Stimulated activated CD8-positive, alpha-beta memory T cell treated with anti-CD3 and anti-CD28 coated beads, Interleukin-12 subunit alpha, Interleukin-12 subunit beta, amount 100 ng/mL, for 24 hours (primary cell): Measurements from ENCODE around the gene MPPED2.

Source experiments
- DNase-seq: peaks from one replicate; pipeline ENCODE4 v3.0.0-alpha.2; 2020; ENCODE audit errors: extremely low read depth

MPPED2 gene

DNA sequence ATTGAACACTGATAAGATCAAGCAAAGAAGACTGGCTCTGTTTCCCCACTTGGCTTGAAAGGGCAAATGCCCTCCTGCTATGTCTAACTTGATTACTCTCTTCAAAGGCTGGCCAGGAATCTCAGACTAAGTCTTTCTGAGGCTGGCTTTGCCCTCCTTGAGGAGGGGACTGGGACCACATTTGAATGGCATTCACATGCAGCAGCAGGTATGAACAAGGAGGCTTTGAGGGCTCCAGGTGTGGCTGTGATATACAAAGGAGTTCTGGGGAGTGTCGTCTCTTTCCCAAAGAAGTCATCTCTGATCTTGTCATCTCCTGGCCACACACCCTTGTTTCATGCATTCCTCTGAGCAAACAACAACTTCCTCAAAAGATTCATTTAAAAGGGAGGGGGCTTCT is 132.4 kb downstream of the MPPED2 start:
- DNase-seq = no peak

GRCh38 chr11:30452842-30453241 is 133.3 kb downstream of the MPPED2 start:
- DNase-seq = no peak

- DNase-seq = no peak
Observed at GRCh38 chr11:30452114-30452513, 134.0 kb downstream of the MPPED2 start.

DNA sequence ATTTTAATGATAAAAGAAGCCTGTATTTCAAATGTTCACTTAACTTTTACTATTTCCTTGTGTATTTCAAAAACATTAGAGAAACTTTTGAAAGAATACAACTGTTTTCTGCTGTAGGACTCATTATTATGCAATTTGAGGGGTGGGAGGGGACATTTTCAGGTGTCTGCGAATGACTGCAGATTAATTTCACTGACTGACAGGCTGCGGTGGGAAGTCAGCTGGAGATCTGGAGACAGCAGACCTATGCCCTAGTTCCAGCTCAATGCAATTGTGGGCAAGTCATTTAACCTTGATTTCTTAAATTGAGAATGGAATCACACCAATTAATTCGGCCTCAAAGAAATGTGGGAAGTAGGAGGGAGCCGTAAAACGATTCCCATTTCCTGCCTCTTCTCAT is 134.5 kb downstream of the MPPED2 start:
- DNase-seq = no peak

DNA sequence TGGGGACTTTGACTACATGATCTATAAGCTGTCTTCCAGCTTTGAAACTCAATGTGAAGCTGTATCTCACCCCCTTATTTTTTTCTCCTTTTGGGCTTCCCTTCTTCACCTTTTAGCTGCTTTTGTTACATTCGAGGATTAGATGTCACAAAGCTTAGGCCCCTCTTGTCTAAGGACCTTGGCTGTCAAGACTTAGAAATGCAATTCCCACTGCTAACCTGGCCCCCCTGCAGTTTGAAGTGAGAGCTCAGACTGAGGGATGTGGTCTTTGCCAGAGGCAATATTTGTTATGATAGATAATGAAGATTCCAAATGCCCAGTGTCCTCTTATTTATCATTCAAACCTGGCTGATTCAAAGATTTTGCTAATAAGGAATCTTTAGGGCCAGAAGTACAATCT is 135.0 kb downstream of the MPPED2 start:
- DNase-seq = no peak

DNA sequence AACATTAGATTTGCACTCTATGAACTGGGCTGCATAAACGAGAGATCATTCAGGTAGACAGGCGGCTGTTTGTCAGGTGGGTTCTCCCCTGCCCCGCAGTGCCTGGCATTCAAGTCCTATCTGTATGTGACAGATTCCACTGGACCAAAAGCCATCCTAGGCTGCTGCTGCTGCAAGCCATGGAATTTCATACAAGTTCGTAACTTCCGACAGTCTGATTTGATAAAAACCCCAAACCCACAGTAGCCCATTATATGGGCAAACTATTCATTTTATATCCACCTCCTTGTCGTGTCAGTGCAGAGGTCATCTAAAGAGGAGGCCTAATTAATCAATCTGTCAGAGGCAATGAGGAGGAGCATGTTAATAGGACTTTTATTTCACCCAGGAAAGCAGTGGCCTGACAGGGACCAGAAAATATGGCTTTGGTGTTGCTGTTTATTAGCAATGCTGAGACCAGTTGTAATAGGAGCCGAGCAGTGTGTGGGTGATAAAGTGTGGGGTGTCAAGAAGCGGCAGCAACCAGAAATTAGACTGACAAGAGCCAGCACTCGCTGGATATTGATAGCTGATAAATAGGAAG is 139.0 kb downstream of the MPPED2 start:
- DNase-seq = no peak

DNA sequence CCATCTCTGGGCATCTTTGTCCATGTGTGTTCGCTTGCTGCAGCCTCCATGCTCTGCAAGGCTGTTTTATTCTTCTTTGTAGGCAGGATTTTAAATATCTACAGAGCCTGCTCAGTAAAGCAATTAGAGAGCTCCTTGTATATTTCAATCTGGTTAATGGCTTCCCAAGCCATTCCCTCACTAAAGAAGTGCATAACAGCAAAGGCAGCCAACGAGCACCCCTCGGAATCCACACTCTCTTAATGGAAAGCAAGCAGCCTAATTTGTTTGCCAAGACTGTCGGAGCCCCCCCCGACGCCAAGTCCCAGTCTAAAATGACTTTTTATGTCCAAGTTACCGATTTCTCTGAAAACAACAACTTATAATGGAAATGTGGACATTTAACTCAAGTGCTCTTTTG is 139.6 kb downstream of the MPPED2 start:
- no peak for DNase-seq

GRCh38 chr11:30445056-30445455 is 141.1 kb downstream of the MPPED2 start:
- DNase-seq = no peak

- DNase-seq = no peak
Observed at GRCh38 chr11:30440510-30440909, 145.6 kb downstream of the MPPED2 start.

DNA sequence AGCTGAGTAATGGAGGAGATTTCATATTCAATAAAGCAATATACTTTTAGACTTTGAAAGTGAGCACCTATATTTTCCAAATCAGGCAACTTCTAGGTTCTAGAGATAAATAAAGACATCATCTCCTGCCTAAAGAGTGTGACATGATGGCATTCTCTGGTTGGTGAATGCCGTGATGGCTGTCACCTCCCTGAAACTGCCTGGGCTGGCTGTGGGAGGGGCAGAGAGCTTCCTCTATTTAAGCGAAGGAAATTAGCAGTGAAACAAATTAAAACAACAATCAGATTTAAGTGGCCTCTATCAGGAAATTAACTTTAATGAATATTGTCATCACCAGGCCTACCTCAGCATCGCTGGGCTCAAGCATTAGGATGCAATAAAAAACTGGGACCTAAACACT is 149.4 kb downstream of the MPPED2 start:
- DNase-seq = no peak

- DNase-seq = no peak
Observed at GRCh38 chr11:30435488-30435887, 150.7 kb downstream of the MPPED2 start.

GRCh38 chr11:30434901-30435300 is 151.3 kb downstream of the MPPED2 start:
- DNase-seq = no peak

- DNase-seq = no peak
Observed at GRCh38 chr11:30433831-30434230, 152.3 kb downstream of the MPPED2 start.

DNA sequence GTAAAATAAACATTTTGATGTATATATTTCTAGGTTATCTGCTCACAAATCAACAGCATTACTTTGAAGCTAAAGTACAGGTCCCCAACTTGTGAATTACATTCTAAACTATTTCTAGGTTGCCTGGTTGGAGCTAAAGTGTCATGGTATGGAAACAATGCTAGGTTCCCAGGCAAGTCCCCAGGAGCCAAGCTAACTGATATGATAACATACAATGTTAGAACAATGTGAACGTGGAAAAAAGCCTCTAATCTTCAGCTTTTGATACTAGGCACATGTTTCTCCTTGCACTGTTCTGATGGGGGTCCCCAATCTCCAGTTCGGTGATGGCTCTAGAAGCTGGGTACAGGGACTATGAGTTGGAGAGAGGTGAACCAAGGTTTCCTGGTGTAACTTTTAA is 153.4 kb downstream of the MPPED2 start:
- DNase-seq = no peak

DNA sequence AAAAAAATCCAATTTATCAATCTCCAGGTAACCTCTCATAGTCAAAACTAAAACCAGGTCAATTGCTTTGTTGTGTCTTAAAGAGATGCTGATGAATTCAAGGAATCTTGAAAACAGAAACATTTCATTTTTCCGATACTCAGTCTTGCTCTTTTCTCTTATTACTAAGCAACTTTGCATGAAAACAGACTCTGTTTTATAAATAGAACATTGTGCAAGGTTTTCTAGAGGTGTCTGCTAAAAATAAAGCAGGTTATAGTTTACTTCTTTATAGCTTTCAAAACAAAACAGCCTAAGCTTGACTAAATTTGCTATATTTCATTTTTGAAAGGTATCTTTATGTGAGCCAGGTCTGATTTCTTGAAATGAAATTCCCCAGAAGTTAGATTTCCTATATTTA is 154.0 kb downstream of the MPPED2 start:
- DNase-seq = no peak

DNA sequence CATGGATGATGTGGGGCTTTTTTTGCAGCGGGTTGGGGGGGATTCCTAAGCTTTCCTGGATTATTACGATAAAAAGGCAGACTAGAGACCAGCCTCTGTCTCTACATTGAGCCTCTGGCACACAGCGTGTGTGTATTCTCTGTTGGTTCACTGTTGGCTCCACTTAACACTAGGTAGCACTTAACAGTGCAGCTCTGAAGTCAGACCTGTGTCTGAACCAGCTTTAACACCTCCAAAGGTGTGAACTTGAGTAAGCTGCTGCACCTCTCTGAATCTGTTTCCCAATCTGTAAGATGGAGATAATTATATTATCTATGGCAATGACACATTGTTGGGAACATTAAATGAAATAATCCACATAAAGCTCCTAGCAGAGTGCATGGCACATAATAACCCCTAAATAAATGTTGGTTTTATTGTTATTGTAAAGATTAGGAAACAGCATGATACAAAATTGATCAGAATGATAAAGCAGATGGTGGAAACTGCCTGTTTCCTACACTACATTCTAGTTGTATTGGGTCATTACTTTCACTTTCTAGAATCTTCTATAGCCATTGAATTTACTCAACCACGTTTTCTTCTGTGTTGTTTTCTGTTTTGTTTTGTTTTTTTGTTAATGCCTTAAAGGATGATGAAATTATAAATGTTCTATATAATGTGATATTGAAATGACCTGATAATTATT is 154.9 kb downstream of the MPPED2 start:
- DNase-seq = no peak

DNA sequence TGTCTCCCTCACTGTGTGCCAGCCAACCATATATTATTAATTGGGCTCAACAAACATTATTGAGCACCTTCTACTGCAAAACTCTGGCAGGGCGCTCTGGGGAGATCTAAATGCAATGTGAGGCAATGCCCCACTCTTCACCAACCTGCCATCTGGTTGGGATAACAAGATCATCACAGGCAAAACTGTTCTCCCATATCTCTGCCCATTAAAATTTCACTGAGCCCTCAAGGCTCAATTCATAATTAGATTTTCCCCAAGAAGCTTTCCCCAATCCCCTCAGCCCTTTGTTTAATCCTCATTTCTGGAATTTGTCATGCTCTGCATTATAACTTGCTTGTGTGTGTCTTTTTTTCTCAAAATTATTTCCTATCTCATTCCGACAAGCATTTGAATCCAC is 156.6 kb downstream of the MPPED2 start:
- no peak for DNase-seq

- no peak for DNase-seq
Observed at GRCh38 chr11:30426781-30427180, 159.4 kb downstream of the MPPED2 start.

DNA sequence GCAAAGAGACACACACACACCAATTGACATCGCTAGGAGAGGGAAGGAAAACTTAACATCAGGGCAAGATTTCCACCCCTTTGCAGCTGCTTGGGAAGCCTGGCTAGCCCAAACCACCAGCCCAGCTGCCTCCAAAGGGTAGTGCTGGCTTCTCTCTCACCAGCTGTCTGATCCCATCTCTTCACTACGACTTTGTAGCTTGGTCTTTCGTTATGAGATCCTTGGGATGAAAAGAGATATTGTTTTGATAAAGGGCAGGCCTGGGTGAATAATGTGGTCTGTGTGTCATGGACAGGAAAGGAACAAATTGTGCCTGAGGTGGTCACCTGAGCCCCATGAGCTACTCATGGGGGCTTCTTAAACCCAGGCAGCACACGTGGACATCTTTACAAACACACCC is 161.3 kb downstream of the MPPED2 start:
- no peak for DNase-seq

- DNase-seq = no peak
Observed at GRCh38 chr11:30424321-30424720, 161.8 kb downstream of the MPPED2 start.

DNA sequence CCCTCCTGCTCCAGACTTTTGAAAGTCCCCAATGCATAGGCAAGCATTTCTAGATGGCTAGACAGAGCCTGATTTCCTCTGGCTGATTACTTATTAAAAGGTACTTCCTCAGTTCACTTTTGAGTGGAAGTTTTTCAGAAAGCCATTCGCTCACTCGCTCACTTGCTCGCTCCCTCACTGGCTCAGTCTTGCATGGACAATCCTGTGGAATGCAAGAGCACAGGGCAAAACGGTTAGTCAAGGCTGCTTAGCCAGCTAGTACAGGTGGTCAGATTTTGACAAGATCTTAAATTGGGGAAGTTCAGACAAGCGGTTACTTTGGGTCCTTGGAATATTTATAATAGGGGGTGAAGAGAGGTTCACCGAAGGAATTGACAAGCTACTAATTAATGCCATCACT is 162.3 kb downstream of the MPPED2 start:
- no peak for DNase-seq

- no peak for DNase-seq
Observed at GRCh38 chr11:30423279-30423648, 162.9 kb downstream of the MPPED2 start.

DNA sequence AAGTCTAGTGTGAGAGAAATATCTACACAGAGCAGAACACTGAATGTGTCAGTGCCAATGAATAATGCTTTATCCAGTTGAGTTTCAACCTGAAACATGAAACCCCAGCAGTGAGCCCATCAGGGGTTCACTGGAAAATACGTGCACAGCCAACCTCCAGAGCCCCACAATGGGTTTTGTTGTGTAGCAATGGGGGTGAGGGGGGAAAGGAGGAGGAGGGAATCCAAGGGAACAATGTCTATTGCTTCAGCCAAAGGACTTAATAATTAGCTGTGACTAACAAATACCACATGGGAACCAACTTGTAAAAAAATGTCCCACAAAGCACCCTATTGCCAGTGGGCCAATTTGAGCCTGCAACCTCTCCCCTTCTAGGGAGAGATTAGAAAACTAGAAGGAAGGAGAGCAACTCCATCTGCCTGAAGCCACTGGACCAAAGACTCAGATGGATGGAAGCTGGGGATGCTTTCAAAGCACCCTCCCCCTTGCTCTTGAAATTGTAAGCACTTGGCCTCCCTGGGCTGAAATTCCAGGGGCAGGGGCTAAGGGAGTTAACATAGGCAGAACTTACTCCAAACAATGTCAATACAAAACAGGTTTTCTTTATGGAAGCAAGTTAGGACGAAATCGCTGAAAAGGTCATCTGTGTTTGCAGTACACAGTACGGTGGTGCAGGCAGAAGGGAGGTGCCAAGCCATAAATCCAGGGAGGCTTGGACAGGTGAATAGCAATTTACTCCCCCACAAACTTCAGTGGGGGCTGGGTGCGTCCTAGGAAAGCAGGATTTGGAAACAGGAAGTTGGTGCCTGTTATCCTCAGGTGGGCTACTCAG is 163.5 kb downstream of the MPPED2 start:
- no peak for DNase-seq
